ENCODE results near the gene PHLPP1. TPM values are rescaled to one million over a fixed set of nuclear protein-coding genes. Genes with fewer than 3 reads are reported as not detected.

The PHLPP1 gene
- total RNA-seq, 1 donor from 2014 or later = 4.6 TPM

GRCh38 chr18:62935994-62936393 is 220.7 kb downstream of the PHLPP1 start:
- DNase-seq (ENCODE audit: low read depth, low spot score) = no peak

- DNase-seq (ENCODE audit: low read depth, low spot score) = no peak
Observed at GRCh38 chr18:62937065-62937464, 221.7 kb downstream of the PHLPP1 start.

- DNase-seq (ENCODE audit: low read depth, low spot score) = no peak
Observed at GRCh38 chr18:62938006-62938405, 222.7 kb downstream of the PHLPP1 start.

GRCh38 chr18:62938487-62938886 is 223.1 kb downstream of the PHLPP1 start:
- DNase-seq (ENCODE audit: low read depth, low spot score) = no peak

GRCh38 chr18:62939433-62939832 is 224.1 kb downstream of the PHLPP1 start:
- DNase-seq (ENCODE audit: low read depth, low spot score) = peak; percentile 30

GRCh38 chr18:62939926-62940325 is 224.6 kb downstream of the PHLPP1 start:
- DNase-seq (ENCODE audit: low read depth, low spot score) = no peak

- DNase-seq (ENCODE audit: low read depth, low spot score) = no peak
Observed at GRCh38 chr18:62942578-62942977, 227.2 kb downstream of the PHLPP1 start.

- no peak for DNase-seq (ENCODE audit: low read depth, low spot score)
Observed at GRCh38 chr18:62944454-62944853, 229.1 kb downstream of the PHLPP1 start.

- no peak for DNase-seq (ENCODE audit: low read depth, low spot score)
Observed at GRCh38 chr18:62948788-62949187, 233.4 kb downstream of the PHLPP1 start.

- DNase-seq (ENCODE audit: low read depth, low spot score) = no peak
Observed at GRCh38 chr18:62950246-62950645, 234.9 kb downstream of the PHLPP1 start.

- DNase-seq (ENCODE audit: low read depth, low spot score) = no peak
Observed at GRCh38 chr18:62952807-62953206, 237.5 kb downstream of the PHLPP1 start.

GRCh38 chr18:62953663-62954062 is 238.3 kb downstream of the PHLPP1 start:
- DNase-seq (ENCODE audit: low read depth, low spot score) = no peak

- no peak for DNase-seq (ENCODE audit: low read depth, low spot score)
Observed at GRCh38 chr18:62954366-62954765, 239.0 kb downstream of the PHLPP1 start.

- no peak for DNase-seq (ENCODE audit: low read depth, low spot score)
Observed at GRCh38 chr18:62957885-62958472, 242.6 kb downstream of the PHLPP1 start.

GRCh38 chr18:62959481-62959880 is 244.1 kb downstream of the PHLPP1 start:
- DNase-seq (ENCODE audit: low read depth, low spot score) = no peak

- no peak for DNase-seq (ENCODE audit: low read depth, low spot score)
Observed at GRCh38 chr18:62963507-62963906, 248.2 kb downstream of the PHLPP1 start.

GRCh38 chr18:62964432-62964831 is 249.1 kb downstream of the PHLPP1 start:
- DNase-seq (ENCODE audit: low read depth, low spot score) = no peak

- DNase-seq (ENCODE audit: low read depth, low spot score) = no peak
Observed at GRCh38 chr18:62967089-62967488, 251.7 kb downstream of the PHLPP1 start.

- DNase-seq (ENCODE audit: low read depth, low spot score) = no peak
Observed at GRCh38 chr18:62973689-62974088, 258.3 kb downstream of the PHLPP1 start.

- no peak for DNase-seq (ENCODE audit: low read depth, low spot score)
Observed at GRCh38 chr18:62974388-62974787, 259.0 kb downstream of the PHLPP1 start.

GRCh38 chr18:62974928-62975675 is 259.8 kb downstream of the PHLPP1 start:
- no peak for DNase-seq (ENCODE audit: low read depth, low spot score)

GRCh38 chr18:62975785-62976184 is 260.4 kb downstream of the PHLPP1 start:
- no peak for DNase-seq (ENCODE audit: low read depth, low spot score)

GRCh38 chr18:62976227-62976626 is 260.9 kb downstream of the PHLPP1 start:
- no peak for DNase-seq (ENCODE audit: low read depth, low spot score)
